ENCODE data around the gene NOL12.
"Not testable (repeated sequence)": the region's sequence is repeated elsewhere in the genome, so short reads cannot be mapped to it uniquely, and the experiment has no call there.

Gene NOL12

GRCh38 chr22:37715760-37716159, 29.6 kb downstream of the NOL12 start:
- DNase-seq = no peak

DNA sequence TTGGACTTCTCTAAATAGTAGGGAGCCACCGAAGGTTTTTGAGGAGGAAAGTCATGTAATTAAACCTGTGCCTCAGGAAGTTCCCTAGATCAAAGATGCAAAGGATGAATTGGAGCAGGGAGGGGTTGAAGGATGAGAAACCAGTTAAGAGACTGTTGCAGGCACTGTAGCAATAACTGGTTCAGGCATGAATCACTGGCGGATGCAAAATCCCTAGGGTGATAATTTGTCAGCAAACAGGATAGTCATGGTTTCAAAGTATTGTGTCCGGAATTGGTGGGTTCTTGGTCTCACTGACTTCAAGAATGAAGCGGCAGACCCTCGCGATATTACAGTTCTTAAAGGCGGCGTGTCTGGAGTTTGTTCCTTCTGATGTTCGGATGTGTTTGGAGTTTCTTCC, 30.6 kb downstream of the NOL12 start:
- peak; percentile 74 for DNase-seq

GRCh38 chr22:37717235-37717634, 31.1 kb downstream of the NOL12 start:
- not testable (repeated sequence) for DNase-seq

GRCh38 chr22:37717746-37718305, 31.7 kb downstream of the NOL12 start:
- not testable (repeated sequence) for DNase-seq

GRCh38 chr22:37725551-37726240, 39.6 kb downstream of the NOL12 start:
- no peak for DNase-seq

- peak; percentile 29 for DNase-seq
Measured at GRCh38 chr22:37726241-37726887, 40.2 kb downstream of the NOL12 start.

- no peak for DNase-seq
Measured at GRCh38 chr22:37728620-37729019, 42.5 kb downstream of the NOL12 start.

GRCh38 chr22:37731804-37732471, 45.8 kb downstream of the NOL12 start:
- DNase-seq = no peak

- no peak for DNase-seq
Measured at GRCh38 chr22:37732699-37733607, 46.8 kb downstream of the NOL12 start.

- DNase-seq = no peak
Measured at GRCh38 chr22:37733625-37734401, 47.7 kb downstream of the NOL12 start.

DNA sequence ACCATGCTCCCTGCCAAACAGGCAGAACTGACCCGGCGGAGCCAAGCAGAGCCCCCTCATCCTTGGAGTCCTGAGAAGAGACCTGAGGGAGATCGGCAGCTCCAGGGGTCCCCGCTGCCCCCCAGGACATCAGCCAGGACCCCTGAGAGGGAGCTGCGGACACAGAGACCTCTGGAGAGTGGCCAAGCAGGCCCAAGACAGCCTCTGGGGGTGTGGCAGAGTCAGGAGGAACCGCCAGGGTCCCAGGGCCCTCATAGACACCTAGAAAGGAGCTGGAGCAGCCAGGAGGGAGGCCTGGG, 48.2 kb downstream of the NOL12 start:
- no peak for DNase-seq

- DNase-seq = no peak
Measured at GRCh38 chr22:37734964-37735451, 48.9 kb downstream of the NOL12 start.

- no peak for DNase-seq
Measured at GRCh38 chr22:37739035-37739434, 52.9 kb downstream of the NOL12 start.

DNA sequence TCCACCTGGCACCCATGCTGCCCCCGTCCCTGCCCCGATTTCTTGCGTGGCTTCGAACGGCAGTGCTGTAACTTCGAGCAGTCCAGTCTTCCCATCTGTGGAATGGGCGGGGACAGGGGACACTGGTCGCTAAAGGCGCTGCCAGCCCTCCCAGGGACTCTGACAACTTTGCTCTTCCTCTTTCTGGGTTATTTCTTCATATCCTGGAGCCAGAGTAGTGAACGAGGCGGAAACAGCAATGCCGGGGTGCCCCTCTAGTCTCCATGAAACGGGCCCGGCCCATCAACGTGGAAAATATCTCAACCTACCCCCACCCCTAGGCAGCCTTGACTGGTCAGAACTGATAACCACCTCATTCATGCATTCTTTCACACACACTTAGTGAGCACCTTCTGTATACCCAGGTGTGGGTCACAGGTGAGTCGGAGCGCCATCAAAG, 53.5 kb downstream of the NOL12 start:
- DNase-seq = no peak

DNA sequence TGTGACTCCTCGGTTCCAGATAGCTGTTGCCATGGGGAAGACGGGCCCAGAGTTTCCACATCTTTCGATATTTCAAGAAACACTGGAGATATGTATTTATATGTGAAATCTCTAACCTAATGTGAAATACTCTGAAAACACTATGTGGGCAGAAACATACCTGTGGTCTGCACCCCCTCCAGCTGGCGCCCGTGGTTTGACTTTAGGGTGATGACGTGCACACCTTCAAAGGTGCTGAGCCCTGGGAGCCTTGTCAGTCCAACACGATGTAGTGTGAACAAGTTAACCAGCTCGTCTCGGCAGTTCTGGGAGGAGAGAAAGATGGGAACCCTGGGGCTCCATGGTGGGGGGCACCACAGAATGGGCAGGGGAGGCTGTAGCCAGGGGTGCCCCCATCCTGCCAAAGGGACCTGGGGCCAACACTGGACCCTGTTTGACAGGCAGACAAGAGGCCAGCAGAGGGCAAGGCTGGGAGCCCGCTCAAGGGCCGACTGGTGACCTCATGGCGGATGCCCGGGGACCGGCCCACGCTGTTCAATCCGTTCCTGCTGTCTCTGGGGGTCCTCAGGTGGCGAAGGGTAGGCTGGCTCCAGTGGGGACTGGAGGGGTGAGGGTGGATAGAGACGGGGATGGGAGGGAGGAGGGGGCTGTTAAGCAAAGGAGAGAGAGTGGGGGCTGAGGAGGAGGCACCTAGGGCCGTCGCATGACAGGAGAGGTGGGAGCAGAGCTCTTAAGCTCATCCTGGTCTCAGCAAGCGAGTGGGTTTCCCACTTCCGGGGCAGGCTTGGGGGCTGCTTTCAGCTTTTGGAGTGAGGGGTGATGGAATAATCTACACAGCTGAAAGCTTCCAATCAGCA, 54.5 kb downstream of the NOL12 start:
- DNase-seq = no peak

GRCh38 chr22:37741312-37741795, 55.2 kb downstream of the NOL12 start:
- DNase-seq = peak; percentile 97

- peak; percentile 86 for DNase-seq
Measured at GRCh38 chr22:37742376-37743171, 56.4 kb downstream of the NOL12 start.

All from fibroblast of skin of scalp (primary cell).